NCI-H1694 (cell line): ENCODE data around the gene LCE7A.

ENCODE experiments used
- DNase-seq: peaks from one replicate; lab custom pipeline; 2025; lab: John Stamatoyannopoulos, UW

Gene LCE7A

DNA sequence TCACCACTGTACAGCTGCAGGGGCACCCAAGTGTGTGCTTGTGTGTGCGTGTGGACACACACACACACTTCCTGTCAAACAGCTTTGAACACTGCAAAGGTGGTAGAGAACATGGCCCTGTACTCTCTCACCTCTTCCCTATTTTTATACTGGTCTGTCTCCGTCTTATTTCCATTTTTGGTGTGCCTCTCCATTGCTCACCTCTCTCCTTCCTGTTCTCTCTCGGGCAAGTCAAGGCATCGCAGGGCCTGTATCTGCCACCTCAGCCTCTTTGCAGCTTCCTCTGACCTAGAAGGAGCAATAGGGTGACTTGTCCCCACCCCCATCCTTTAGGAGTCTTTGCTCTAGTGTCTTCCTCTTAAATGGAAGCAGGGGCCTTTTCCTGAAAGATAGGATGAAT, 20.5 kb downstream of the LCE7A start:
- no peak for DNase-seq

- DNase-seq = no peak
Observed at GRCh38 chr1:152880907-152881306, 21.1 kb downstream of the LCE7A start.

DNA sequence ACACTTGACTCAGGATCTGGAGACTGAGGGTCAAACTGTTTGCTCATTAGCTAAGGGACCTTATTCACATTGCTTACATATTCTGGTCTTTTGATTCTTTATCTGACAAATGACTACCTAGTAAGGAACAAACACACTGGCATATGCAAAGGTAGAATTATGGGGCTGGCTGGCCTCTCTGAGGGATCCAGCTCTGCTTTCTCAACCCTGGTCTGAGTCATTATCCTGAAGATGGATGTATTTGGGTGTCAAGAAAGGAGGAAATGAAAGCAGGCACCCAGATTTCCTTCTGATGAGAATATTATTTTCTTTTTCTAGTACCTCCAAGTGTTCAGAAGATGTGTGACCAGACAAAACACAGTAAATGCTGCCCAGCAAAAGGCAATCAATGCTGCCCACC, 24.3 kb downstream of the LCE7A start:
- DNase-seq = no peak

GRCh38 chr1:152884506-152884905, 24.7 kb downstream of the LCE7A start:
- no peak for DNase-seq

DNA sequence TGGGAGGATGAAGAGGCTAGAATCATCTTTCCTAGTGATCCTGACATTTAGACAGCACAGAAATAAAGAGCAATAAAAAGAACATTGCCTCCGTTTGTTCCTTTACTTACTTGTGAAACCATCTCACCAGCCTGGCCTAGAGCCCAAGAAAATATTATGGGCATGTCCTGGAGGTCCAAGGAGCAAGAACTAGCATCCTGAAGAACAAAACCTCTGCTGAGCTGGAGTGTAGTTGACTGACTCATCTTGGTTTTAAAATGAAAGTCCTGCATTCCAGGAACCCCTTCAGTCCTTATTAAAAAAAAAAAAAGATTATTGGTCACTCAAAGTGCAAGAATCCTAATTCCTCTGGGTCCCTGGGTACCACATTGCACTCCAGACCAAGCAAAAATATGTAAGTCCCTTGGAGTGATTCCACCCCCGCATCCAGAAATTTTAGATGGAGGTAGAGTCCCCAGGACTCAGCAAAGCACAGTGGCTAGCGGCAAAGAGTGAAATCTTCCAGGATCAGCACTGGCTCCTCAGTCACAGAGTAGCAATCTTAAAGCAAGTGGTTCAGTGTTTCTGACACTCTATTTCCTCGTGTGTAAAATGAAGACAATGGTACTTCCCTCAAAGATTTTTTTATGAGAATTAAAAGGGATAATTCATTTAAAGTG, 25.3 kb downstream of the LCE7A start:
- DNase-seq = no peak

DNA sequence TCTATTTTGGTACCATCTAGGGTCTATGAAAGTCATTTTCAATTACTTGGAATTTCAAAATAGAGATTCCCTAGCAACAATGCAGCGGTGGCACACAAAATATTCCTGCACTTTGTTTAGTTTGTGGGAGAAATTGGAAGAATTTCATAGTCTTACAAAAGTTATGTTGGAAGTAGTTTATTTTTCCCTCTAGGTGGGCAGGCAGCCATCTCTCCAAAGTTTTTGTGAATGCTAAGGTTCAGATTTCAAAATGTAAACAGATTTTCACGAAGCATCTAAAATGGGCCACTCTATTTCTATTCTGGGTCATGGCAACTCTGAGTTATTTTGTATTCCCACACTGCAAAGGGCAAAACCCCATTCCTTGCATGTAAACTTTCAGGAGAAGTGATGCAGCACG, 26.3 kb downstream of the LCE7A start:
- DNase-seq = no peak

GRCh38 chr1:152886758-152887409, 27.1 kb downstream of the LCE7A start:
- no peak for DNase-seq

- DNase-seq = no peak
Observed at GRCh38 chr1:152888126-152888525, 28.3 kb downstream of the LCE7A start.

GRCh38 chr1:152899027-152899426, 39.2 kb downstream of the LCE7A start:
- DNase-seq = no peak

- no peak for DNase-seq
Observed at GRCh38 chr1:152899883-152900282, 40.1 kb downstream of the LCE7A start.

GRCh38 chr1:152901631-152902030, 41.8 kb downstream of the LCE7A start:
- no peak for DNase-seq

DNA sequence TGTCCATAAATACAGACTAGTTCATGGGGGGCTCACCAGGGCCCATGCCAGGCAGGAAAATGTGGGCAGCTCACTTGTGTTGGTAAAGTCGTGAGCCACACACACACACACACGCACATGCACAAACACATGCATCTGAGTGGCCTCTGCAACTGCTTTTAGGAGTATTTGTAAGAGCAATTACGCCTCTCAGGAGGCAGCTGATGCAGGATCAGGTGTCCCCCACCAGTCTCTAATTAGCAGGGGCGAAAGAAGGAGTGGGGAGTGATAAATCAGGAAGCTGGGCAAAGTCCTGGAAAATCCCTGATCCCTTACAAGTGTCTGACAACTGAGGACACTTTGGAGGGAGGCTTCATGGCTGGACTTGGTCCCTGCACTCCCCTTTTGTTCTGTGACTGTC, 42.8 kb downstream of the LCE7A start:
- DNase-seq = no peak

- DNase-seq = no peak
Observed at GRCh38 chr1:152904688-152905440, 45.1 kb downstream of the LCE7A start.

GRCh38 chr1:152906023-152906565, 46.3 kb downstream of the LCE7A start:
- DNase-seq = no peak

GRCh38 chr1:152907686-152908601, 48.1 kb downstream of the LCE7A start, which contains the start of gene IVL:
IVL (plus strand) TSS chr1:152908546; CDS start chr1:152909798, 1,252 bp downstream.
- no peak for DNase-seq

DNA sequence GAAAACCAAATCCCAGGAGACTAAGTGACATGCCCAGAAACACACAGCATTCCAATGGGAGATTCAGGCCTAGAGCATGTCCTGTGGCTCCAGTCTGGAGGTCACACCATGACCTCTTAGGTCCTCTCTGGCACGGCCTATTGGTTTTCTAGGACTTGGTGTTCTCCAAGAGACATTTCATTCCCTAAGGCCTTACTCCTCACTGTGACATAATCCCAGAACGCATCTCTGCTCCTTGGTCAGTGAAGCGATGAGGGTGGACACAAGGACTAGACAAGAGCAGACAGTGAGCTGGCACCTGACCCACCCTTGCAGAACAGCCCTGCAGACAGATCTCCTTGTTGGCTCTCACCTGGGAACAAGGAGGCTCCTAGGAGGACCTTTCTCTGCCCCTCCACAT, 49.4 kb downstream of the LCE7A start:
- no peak for DNase-seq
